H7 (cell line): ENCODE results near the gene AHDC1. TPM values are rescaled to one million over a fixed set of nuclear protein-coding genes. Genes with fewer than 3 reads are reported as not detected.
A peak's percentile ranks its signal among the peaks of the same experiment; 100 is the strongest.

Experiments
- DNase-seq: peaks from one replicate; pipeline ENCODE4 v3.0.0; 2012
- H3K27me3 ChIP-seq: 2 replicates; pipeline ENCODE4 v1.6.0; 2011; ENCODE audit warnings: mild to moderate bottlenecking, low read length; ENCODE audit not compliant: control insufficient read depth, insufficient read depth
- H3K36me3 ChIP-seq: replicated peaks from 2 replicates; pipeline ENCODE4 v1.5.1; 2011; ENCODE audit warnings: low read length; ENCODE audit not compliant: control insufficient read depth, insufficient read depth
- H3K4me3 ChIP-seq: 2 replicates; pipeline ENCODE4 v1.5.1; 2011; ENCODE audit warnings: low read depth, mild to moderate bottlenecking, control low read depth, low read length, moderate library complexity; ENCODE audit not compliant: insufficient read depth
- total RNA-seq: library from RNA; depleted of rRNA; stranded (reverse); fragments of >200 nt; shearing (Covaris generic); gene quantifications from 2 replicates; pipeline ENCODE4 v1.2.3, GENCODE V29; 2014

Gene AHDC1
- total RNA-seq, 1 experiment from 2014 or later = 11.2 TPM

- Histone ChIP-seq H3K4me3 (no peak overlapping the region), H3K27me3 (no peaks in the 10 kb centered on the region), H3K36me3 (no peaks in the 10 kb centered on the region)
- DNase-seq = peak; percentile 68
Measured at GRCh38 chr1:27566462-27567145, 37.3 kb downstream of the AHDC1 start.

- H3K4me3 ChIP-seq = no peak overlapping the region
- no peaks in the 10 kb centered on the region for H3K27me3 ChIP-seq
- H3K36me3 ChIP-seq = no peaks in the 10 kb centered on the region; the same call in 1 of the 2 replicates
- no peak for DNase-seq
Measured at GRCh38 chr1:27564710-27565649, 39.0 kb downstream of the AHDC1 start.

- Histone ChIP-seq H3K4me3 (no peak overlapping the region), H3K27me3 (no peaks in the 10 kb centered on the region), H3K36me3 (no peaks in the 10 kb centered on the region; the same call in 1 of the 2 replicates)
- DNase-seq = peak; percentile 69
Measured at GRCh38 chr1:27563591-27564471, 40.1 kb downstream of the AHDC1 start.

- Histone ChIP-seq H3K36me3 (no peaks in the 10 kb centered on the region; the same call in 1 of the 2 replicates), H3K4me3 (no peak overlapping the region), H3K27me3 (no peaks in the 10 kb centered on the region)
- no peak for DNase-seq
Measured at GRCh38 chr1:27563341-27563590, 40.7 kb downstream of the AHDC1 start.

- DNase-seq = no peak
- Histone ChIP-seq H3K4me3 (no peak overlapping the region), H3K36me3 (no peaks in the 10 kb centered on the region; the same call in 1 of the 2 replicates), H3K27me3 (no peaks in the 10 kb centered on the region)
Measured at GRCh38 chr1:27562534-27563340, 41.2 kb downstream of the AHDC1 start.

- Histone ChIP-seq H3K36me3 (no peaks in the 10 kb centered on the region; the same call in 1 of the 2 replicates), H3K4me3 (no peak overlapping the region), H3K27me3 (no peaks in the 10 kb centered on the region)
- peak; percentile 69 for DNase-seq
Measured at GRCh38 chr1:27562021-27562420, 41.9 kb downstream of the AHDC1 start.

- Histone ChIP-seq H3K27me3 (no peaks in the 10 kb centered on the region), H3K4me3 (no peak overlapping the region), H3K36me3 (no peaks in the 10 kb centered on the region; the same call in 1 of the 2 replicates)
- DNase-seq = no peak
Measured at GRCh38 chr1:27561124-27561899, 42.6 kb downstream of the AHDC1 start.

GRCh38 chr1:27560268-27561123, 43.4 kb downstream of the AHDC1 start:
- Histone ChIP-seq H3K4me3 (no peak overlapping the region), H3K36me3 (no peaks in the 10 kb centered on the region; the same call in 1 of the 2 replicates), H3K27me3 (no peaks in the 10 kb centered on the region)
- DNase-seq = no peak

GRCh38 chr1:27559466-27560030, 44.4 kb downstream of the AHDC1 start:
- DNase-seq = no peak
- Histone ChIP-seq H3K27me3 (no peaks in the 10 kb centered on the region), H3K36me3 (no peaks in the 10 kb centered on the region; the same call in 1 of the 2 replicates), H3K4me3 (no peak overlapping the region)

- H3K27me3 ChIP-seq = no peaks in the 10 kb centered on the region
- no peak overlapping the region for H3K4me3 ChIP-seq
- no peaks in the 10 kb centered on the region; the same call in 1 of the 2 replicates for H3K36me3 ChIP-seq
- DNase-seq = peak; percentile 83
Measured at GRCh38 chr1:27557596-27558340, 46.2 kb downstream of the AHDC1 start.

- peak; percentile 99 for DNase-seq
- Histone ChIP-seq H3K4me3 (peak overlapping the region; percentile 39), H3K27me3 (no peaks in the 10 kb centered on the region), H3K36me3 (no peaks in the 10 kb centered on the region; the same call in 1 of the 2 replicates)
Measured at GRCh38 chr1:27556781-27557595, 47.0 kb downstream of the AHDC1 start.
